ENCODE results near the gene ABI2. TPM values are rescaled to one million over a fixed set of nuclear protein-coding genes. Genes with fewer than 3 reads are reported as not detected.

ABI2 gene
- total and polyA plus RNA-seq, 2 of the 4 experiments (the other 2 are of a cell fraction), result 35.7 to 54.0 TPM

DNA sequence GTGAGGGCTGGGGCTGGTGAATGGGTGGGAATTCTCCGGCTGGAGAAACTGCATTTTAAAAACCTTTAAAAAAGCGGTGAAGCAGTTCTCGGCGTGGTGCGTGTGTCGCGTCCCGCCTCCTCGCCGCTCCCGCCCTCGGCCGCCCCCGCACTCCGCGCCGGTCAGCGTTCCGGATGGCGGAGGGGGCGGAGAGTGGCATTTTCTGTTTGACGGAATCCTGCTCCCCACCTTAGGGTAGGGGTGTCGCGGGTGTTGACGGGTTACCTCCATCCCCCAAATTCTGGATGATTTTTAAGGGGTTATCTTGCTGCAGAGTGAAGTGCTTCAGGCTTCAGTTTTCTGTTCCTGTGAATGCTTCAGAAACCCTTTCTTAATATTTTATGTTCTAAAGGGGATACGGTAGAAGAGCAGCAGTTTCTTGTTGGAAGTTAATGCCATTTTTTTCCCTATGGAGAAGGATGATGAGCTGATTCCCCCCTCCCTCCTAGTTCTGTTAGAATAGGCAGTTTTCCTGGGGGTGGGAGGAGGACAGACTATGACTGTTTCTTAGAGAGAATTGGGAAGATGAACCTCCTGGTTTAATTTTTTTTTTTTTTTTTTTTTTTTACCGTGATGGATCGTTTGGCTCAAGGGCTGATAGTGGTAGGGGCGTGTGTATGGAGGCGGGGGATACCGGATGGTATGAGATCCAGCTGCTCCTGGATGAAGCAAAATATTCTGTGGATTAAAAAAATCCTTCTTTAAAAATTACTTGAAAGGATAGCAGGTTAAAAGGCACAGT lies 756 bp downstream of the ABI2 start:
- H3K4me1 ChIP-seq (ENCODE audit: control insufficient read depth, insufficient read depth, low read length), result peaks cover 1% of the 10 kb centered on the region; the same call in 1 of the 2 replicates
- peak overlapping the region; percentile 48; the same call in 1 of the 2 replicates for H3K18ac ChIP-seq (ENCODE audit: low read depth, low read length)
- peak; percentile 30 for DNase-seq
- POLR2A ChIA-PET (ENCODE audit: unreplicated experiment), result interaction anchor here (0.6 kb wide), 1 partner anchor 15 kb away, joined by 6 read pairs; no protein-coding TSS in a partner anchor
- TF ChIP-seq MXI1 (IDR thresholded peaks at IDR 0.05; ENCODE audit: borderline replicate concordance, low read depth, low read length), result peak; percentile 84
- TF ChIP-seq, protein P1, sequence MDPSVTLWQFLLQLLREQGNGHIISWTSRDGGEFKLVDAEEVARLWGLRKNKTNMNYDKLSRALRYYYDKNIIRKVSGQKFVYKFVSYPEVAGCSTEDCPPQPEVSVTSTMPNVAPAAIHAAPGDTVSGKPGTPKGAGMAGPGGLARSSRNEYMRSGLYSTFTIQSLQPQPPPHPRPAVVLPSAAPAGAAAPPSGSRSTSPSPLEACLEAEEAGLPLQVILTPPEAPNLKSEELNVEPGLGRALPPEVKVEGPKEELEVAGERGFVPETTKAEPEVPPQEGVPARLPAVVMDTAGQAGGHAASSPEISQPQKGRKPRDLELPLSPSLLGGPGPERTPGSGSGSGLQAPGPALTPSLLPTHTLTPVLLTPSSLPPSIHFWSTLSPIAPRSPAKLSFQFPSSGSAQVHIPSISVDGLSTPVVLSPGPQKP (IDR thresholded peaks at IDR 0.05; ENCODE audit: borderline replicate concordance, low read depth, low read length), result no peak
- intact Hi-C loops (cut with micrococcal nuclease) (loop anchor here (5.0 to 10.0 kb wide), 2 partner anchors 123 to 486 kb away; no protein-coding TSS in a partner anchor), dilution Hi-C loops (cut with HindIII; ENCODE audit: low sequenced_read_pairs, unreplicated experiment) (no loop called here), in situ Hi-C loops (cut with MboI; ENCODE audit: low sequenced_read_pairs) (no loop called here)
- CTCF ChIA-PET, result interaction anchor here (0.6 to 0.7 kb wide), 2 partner anchors 31 to 55 kb away, joined by 6 to 9 read pairs; no protein-coding TSS in a partner anchor
- no TSS peak for BruUV-seq (replicated peaks)
- no peaks in the 10 kb centered on the region for H3K27me3 ChIP-seq (ENCODE audit: control insufficient read depth, insufficient read depth, low read length)
- peak overlapping the region; percentile 83 for H3K9ac ChIP-seq (ENCODE audit: low read depth, low read length)
- H3K9me1 ChIP-seq (ENCODE audit: insufficient read depth, low read length), result no peaks in the 10 kb centered on the region
- H2BK5ac ChIP-seq (ENCODE audit: low read depth, low read length, poor library complexity, severe bottlenecking), result peak overlapping the region; percentile 84
- H3K4me2 ChIP-seq (ENCODE audit: low read depth, low read length), result peak overlapping the region; percentile 90
- H2BK20ac ChIP-seq (ENCODE audit: low read depth, low read length), result no peak overlapping the region
- H4K91ac ChIP-seq (ENCODE audit: insufficient read depth, low read depth, low read length), result peak overlapping the region; percentile 52; the same call in 1 of the 2 replicates
- WGBS, 2 experiments (ENCODE audit: extremely low coverage in 2 of 2, insufficient read length in 1 of 2), result 0% methylated on average over 3 of the region's 31 CpGs; no CpG with 5 or more reads in 1 of the 2 experiments
- H4K20me1 ChIP-seq (ENCODE audit: insufficient read depth, low read length), result peaks cover 16% of the 10 kb centered on the region; the same call in 1 of the 2 replicates
- H2BK120ac ChIP-seq (ENCODE audit: low read depth, low read length), result peak overlapping the region; percentile 59; the same call in 1 of the 2 replicates
- peak overlapping the region in 1 of 2 experiments; percentile 75; a peak in 1 of 4 replicates for H4K8ac ChIP-seq (ENCODE audit: low read depth in 2 of 2, low read length in 2 of 2)
- H2AK9ac ChIP-seq (replicated peaks; ENCODE audit: low read depth, low read length, poor library complexity), result peak overlapping the region; percentile 94
- H2AFZ ChIP-seq (replicated peaks; ENCODE audit: low read length, poor library complexity), result peak overlapping the region; percentile 89
- H3K23ac ChIP-seq (ENCODE audit: low read depth, low read length), result peak overlapping the region; percentile 93
- peak overlapping the region; percentile 61 for H3K56ac ChIP-seq (ENCODE audit: extremely low read depth, insufficient read depth, low read length)
- H3K27ac ChIP-seq (ENCODE audit: insufficient read depth, low read length), result peak overlapping the region; percentile 97
- H3K36me3 ChIP-seq (ENCODE audit: control insufficient read depth, insufficient read depth, low read length), result no peaks in the 10 kb centered on the region
- H3K9me3 ChIP-seq (ENCODE audit: control insufficient read depth, insufficient read depth, low read length), result no peaks in the 10 kb centered on the region
- peak; percentile 65 for ATAC-seq (ENCODE audit: low read depth)
- peak overlapping the region; percentile 92 for H3K4me3 ChIP-seq (ENCODE audit: insufficient read depth, low read depth, low read length)
- peaks cover 3 to 33% of the 10 kb centered on the region in 2 experiments; a peak in 3 of 4 replicates for H3K79me1 ChIP-seq (ENCODE audit: low read depth in 1 of 2, low read length in 2 of 2)
- no peak overlapping the region for H2AK5ac ChIP-seq (ENCODE audit: low read depth, low read length)
- H4K5ac ChIP-seq (ENCODE audit: low read depth, low read length), result no peak overlapping the region
- H3K4ac ChIP-seq (ENCODE audit: low read depth, low read length), result peak overlapping the region; percentile 81
- peak overlapping the region; percentile 68; the same call in 1 of the 2 replicates for H3K14ac ChIP-seq (replicated peaks; ENCODE audit: low read depth, low read length)
- no peak overlapping the region for H2BK15ac ChIP-seq (ENCODE audit: low read depth, low read length)
